ENCODE measurements around the gene KRT14.
"Not testable (repeated sequence)": the region's sequence is repeated elsewhere in the genome, so short reads cannot be mapped to it uniquely, and the experiment has no call there.

The KRT14 gene

GRCh38 chr17:41600318-41600717, 13.6 kb upstream of the KRT14 start:
- no peak for DNase-seq

- no peak for DNase-seq
Observed at GRCh38 chr17:41599680-41600079, 13.0 kb upstream of the KRT14 start.

GRCh38 chr17:41595585-41595984, 8.9 kb upstream of the KRT14 start:
- DNase-seq: no peak

- no peak for DNase-seq
Observed at GRCh38 chr17:41594363-41594915, 7.7 kb upstream of the KRT14 start.

- no peak for DNase-seq
Observed at GRCh38 chr17:41593306-41593981, 6.7 kb upstream of the KRT14 start.

- DNase-seq: no peak
Observed at GRCh38 chr17:41592601-41593305, 6.1 kb upstream of the KRT14 start.

- DNase-seq: no peak
Observed at GRCh38 chr17:41589301-41589700, 2.6 kb upstream of the KRT14 start.

- DNase-seq: peak; percentile 70
Observed at GRCh38 chr17:41588126-41588810, 1.6 kb upstream of the KRT14 start.

- DNase-seq: no peak
Observed at GRCh38 chr17:41585301-41586056, 1.2 kb downstream of the KRT14 start.

- not testable (repeated sequence) for DNase-seq
Observed at GRCh38 chr17:41584331-41584927, 2.3 kb downstream of the KRT14 start.

- no peak for DNase-seq
Observed at GRCh38 chr17:41583137-41584127, 3.3 kb downstream of the KRT14 start.

GRCh38 chr17:41582061-41582968, 4.4 kb downstream of the KRT14 start:
- DNase-seq: not testable (repeated sequence)

- no peak for DNase-seq
Observed at GRCh38 chr17:41581366-41582060, 5.2 kb downstream of the KRT14 start.

GRCh38 chr17:41580687-41581365, 5.9 kb downstream of the KRT14 start:
- DNase-seq: peak; percentile 42

- DNase-seq: no peak
Observed at GRCh38 chr17:41580244-41580575, 6.5 kb downstream of the KRT14 start.

GRCh38 chr17:41579484-41580243, 7.0 kb downstream of the KRT14 start:
- peak; percentile 81 for DNase-seq

GRCh38 chr17:41578971-41579370, 7.7 kb downstream of the KRT14 start:
- DNase-seq: no peak

- DNase-seq: no peak
Observed at GRCh38 chr17:41578538-41578937, 8.2 kb downstream of the KRT14 start.

Data from fibroblast of skin of back (primary cell).